Measurements from ENCODE around the gene BNIP3. TPM values are rescaled to one million over a fixed set of nuclear protein-coding genes. Genes with fewer than 3 reads are reported as not detected.

Gene BNIP3
- total and polyA plus RNA-seq, 2 of the 13 experiments (the other 11 are each of a cell fraction or from before 2014, with no cell fraction given), result 73.7 to 223 TPM

- no peak for TF ChIP-seq SMAD9 (CRISPR knock-in tag; IDR thresholded peaks at IDR 0.05)
- TF ChIP-seq YEATS4 (CRISPR knock-in tag; IDR thresholded peaks at IDR 0.05; ENCODE audit: borderline replicate concordance), result no peak
- peak; percentile 13; the same call in 1 of the 2 replicates for TF ChIP-seq SAP130 (CRISPR knock-in tag; IDR thresholded peaks at IDR 0.05; ENCODE audit: low read depth)
- TF ChIP-seq TARDBP (CRISPR knock-in tag; IDR thresholded peaks at IDR 0.05), result no peak
- TF ChIP-seq PCBP1 (IDR thresholded peaks at IDR 0.05; ENCODE audit: borderline replicate concordance, low read depth, low read length), result no peak
- TF ChIP-seq ZBTB33 (CRISPR knock-in tag; IDR thresholded peaks at IDR 0.05), result 0 out of 2 replicates have a peak, but pooled peaks have one; percentile 22
- TF ChIP-seq BCLAF1 (IDR thresholded peaks at IDR 0.05), result no peak
- TF ChIP-seq AGO1 (IDR thresholded peaks at IDR 0.05; ENCODE audit: low read depth, low read length, poor library complexity, severe bottlenecking), result no peak
- no peak for TF ChIP-seq TGIF2 (CRISPR knock-in tag; IDR thresholded peaks at IDR 0.05)
- TF ChIP-seq SP5 (CRISPR knock-in tag; IDR thresholded peaks at IDR 0.05; ENCODE audit: borderline replicate concordance, low read depth), result peak; percentile 45; the same call in 1 of the 2 replicates
- no peak for TF ChIP-seq HOXA5 (CRISPR knock-in tag; IDR thresholded peaks at IDR 0.05)
- TF ChIP-seq TRAFD1 (CRISPR knock-in tag; IDR thresholded peaks at IDR 0.05; ENCODE audit: borderline replicate concordance), result no peak
- no peak for TF ChIP-seq NPAS2 (CRISPR knock-in tag; IDR thresholded peaks at IDR 0.05; ENCODE audit: borderline replicate concordance)
- peak; percentile 39; the same call in 1 of the 2 replicates for TF ChIP-seq BHLHE40 (IDR thresholded peaks at IDR 0.05; ENCODE audit: low read length)
- no peak for TF ChIP-seq MBD4 (IDR thresholded peaks at IDR 0.05; ENCODE audit: borderline replicate concordance, low read length)
- TF ChIP-seq ZNF563 (CRISPR knock-in tag; IDR thresholded peaks at IDR 0.05), result no peak
- no peak for TF ChIP-seq ZFP37 (CRISPR knock-in tag; IDR thresholded peaks at IDR 0.05; ENCODE audit: borderline replicate concordance)
- TF ChIP-seq ATF4 (CRISPR knock-in tag; IDR thresholded peaks at IDR 0.05), result no peak
- TF ChIP-seq TCF7 (IDR thresholded peaks at IDR 0.05; ENCODE audit: low read depth), result peak; percentile 62
- no peak for TF ChIP-seq PHB2 (IDR thresholded peaks at IDR 0.05; ENCODE audit: partially characterized antibody)
These were observed 22.3 kb upstream of the BNIP3 start (continued) for GRCh38 chr10:132004052-132004451.

Data from HepG2 (cell line).